Measurements from ENCODE around the gene INPP4B. TPM values are rescaled to one million over a fixed set of nuclear protein-coding genes. Genes with fewer than 3 reads are reported as not detected.

Gene INPP4B
- total RNA-seq, 2 donors from 2014 or later = 8.2 to 16.6 TPM

- intact Hi-C loops (cut with DNase I) = no loop called here
- no peaks in the 10 kb centered on the region for H3K36me3 ChIP-seq (replicated peaks in 1 of 2; ENCODE audit: insufficient read depth in 1 of 2, low read depth in 2 of 2)
- H3K9me3 ChIP-seq = no peaks in the 10 kb centered on the region
- ATAC-seq (no peak), DNase-seq (no peak)
- H3K27ac ChIP-seq = no peak overlapping the region
- H3K27me3 ChIP-seq = no peaks in the 10 kb centered on the region
- peaks cover 16% of the 10 kb centered on the region for H3K4me1 ChIP-seq
- H3K4me3 ChIP-seq = no peak overlapping the region
- 93 to 95% methylated on average over 2 of the region's 2 CpGs for WGBS, 2 donors
- no peak for TF ChIP-seq POLR2A (IDR thresholded peaks at IDR 0.05)
- TF ChIP-seq, protein P1, sequence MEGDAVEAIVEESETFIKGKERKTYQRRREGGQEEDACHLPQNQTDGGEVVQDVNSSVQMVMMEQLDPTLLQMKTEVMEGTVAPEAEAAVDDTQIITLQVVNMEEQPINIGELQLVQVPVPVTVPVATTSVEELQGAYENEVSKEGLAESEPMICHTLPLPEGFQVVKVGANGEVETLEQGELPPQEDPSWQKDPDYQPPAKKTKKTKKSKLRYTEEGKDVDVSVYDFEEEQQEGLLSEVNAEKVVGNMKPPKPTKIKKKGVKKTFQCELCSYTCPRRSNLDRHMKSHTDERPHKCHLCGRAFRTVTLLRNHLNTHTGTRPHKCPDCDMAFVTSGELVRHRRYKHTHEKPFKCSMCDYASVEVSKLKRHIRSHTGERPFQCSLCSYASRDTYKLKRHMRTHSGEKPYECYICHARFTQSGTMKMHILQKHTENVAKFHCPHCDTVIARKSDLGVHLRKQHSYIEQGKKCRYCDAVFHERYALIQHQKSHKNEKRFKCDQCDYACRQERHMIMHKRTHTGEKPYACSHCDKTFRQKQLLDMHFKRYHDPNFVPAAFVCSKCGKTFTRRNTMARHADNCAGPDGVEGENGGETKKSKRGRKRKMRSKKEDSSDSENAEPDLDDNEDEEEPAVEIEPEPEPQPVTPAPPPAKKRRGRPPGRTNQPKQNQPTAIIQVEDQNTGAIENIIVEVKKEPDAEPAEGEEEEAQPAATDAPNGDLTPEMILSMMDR (IDR thresholded peaks at IDR 0.05) = no peak
Observed at GRCh38 chr4:142316913-142317312, 529.2 kb downstream of the INPP4B start.

GRCh38 chr4:142316025-142316424 lies 530.1 kb downstream of the INPP4B start:
- WGBS, 2 donors = 69 to 84% methylated on average over 2 of the region's 2 CpGs
- H3K36me3 ChIP-seq (replicated peaks in 1 of 2; ENCODE audit: insufficient read depth in 1 of 2, low read depth in 2 of 2) = no peaks in the 10 kb centered on the region
- intact Hi-C loops (cut with DNase I) = no loop called here
- H3K9me3 ChIP-seq = no peaks in the 10 kb centered on the region
- no peak for TF ChIP-seq POLR2A (IDR thresholded peaks at IDR 0.05)
- TF ChIP-seq, protein P1 (IDR thresholded peaks at IDR 0.05) = no peak
- DNase-seq (no peak), ATAC-seq (no peak)
- no peaks in the 10 kb centered on the region for H3K27me3 ChIP-seq
- peaks cover 16% of the 10 kb centered on the region for H3K4me1 ChIP-seq
- H3K4me3 ChIP-seq = no peak overlapping the region
- peak overlapping the region in 1 of 4 donors; percentile 11 for H3K27ac ChIP-seq

DNA sequence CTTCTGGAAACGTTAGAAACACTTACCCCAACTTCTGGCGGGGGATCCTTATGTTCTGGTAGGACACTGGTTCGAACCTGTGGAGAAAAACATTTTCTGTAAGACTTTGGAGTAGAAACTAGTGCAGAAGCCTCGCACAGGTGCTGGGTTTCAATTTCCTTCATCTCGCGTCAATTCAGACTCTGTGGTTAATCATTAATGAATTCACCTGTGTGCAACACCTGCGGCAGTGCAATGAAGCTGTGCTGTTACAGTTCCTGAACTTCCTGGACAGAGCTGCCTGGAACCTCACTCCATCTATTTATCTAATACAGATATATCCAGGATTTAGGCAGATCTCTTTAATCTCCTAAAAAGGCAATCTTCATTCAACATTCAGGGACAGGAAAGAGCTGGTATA lies 531.4 kb downstream of the INPP4B start:
- DNase-seq = peak; percentile 63 to 82 (median 74)
- intact Hi-C loops (cut with DNase I) = no loop called here
- H3K4me3 ChIP-seq = no peak overlapping the region
- peaks cover 16% of the 10 kb centered on the region for H3K4me1 ChIP-seq
- H3K36me3 ChIP-seq (replicated peaks in 1 of 2; ENCODE audit: insufficient read depth in 1 of 2, low read depth in 2 of 2) = no peaks in the 10 kb centered on the region
- peak overlapping the region; percentile 8 to 54 (median 34) for H3K27ac ChIP-seq
- TF ChIP-seq, protein P1 (IDR thresholded peaks at IDR 0.05) = no peak
- TF ChIP-seq POLR2A (IDR thresholded peaks at IDR 0.05) = no peak
- peak; percentile 95 for ATAC-seq
- no peaks in the 10 kb centered on the region for H3K27me3 ChIP-seq
- no peaks in the 10 kb centered on the region for H3K9me3 ChIP-seq
- 21 to 25% methylated on average over 7 of the region's 7 CpGs for WGBS, 2 donors

DNA sequence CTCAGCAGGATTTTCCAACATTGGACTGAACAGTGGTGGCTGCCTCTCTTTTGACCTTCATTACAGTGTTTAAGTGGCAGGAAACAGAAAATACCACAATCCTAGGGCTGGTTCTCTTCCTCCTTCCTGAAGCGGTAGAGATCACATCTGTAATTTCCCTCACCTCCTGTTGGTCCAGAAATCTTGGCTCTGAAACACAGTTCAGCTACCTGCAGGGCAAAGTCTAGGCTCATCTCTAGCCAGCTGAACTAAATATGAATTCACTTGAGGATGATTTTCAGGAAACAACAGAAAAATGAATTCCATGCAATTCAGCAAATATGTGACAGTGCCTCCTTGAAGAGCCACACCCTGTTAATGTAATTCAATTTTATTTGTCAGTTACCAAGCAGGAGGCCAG lies 531.9 kb downstream of the INPP4B start:
- Histone ChIP-seq H3K36me3 (replicated peaks in 1 of 2; ENCODE audit: insufficient read depth in 1 of 2, low read depth in 2 of 2) (no peaks in the 10 kb centered on the region), H3K4me1 (peaks cover 16% of the 10 kb centered on the region), H3K4me3 (no peak overlapping the region), H3K27me3 (no peaks in the 10 kb centered on the region), H3K27ac (peak overlapping the region; percentile 8 to 54 (median 34)), H3K9me3 (no peaks in the 10 kb centered on the region)
- ATAC-seq (peak; percentile 49), DNase-seq (peak in 2 of 4 donors; percentile 8 to 10)
- WGBS, 2 donors = 0 to 5% methylated on average over 1 of the region's 1 CpG
- no peak for TF ChIP-seq POLR2A (IDR thresholded peaks at IDR 0.05)
- TF ChIP-seq, protein P1 (IDR thresholded peaks at IDR 0.05) = no peak
- intact Hi-C loops (cut with DNase I) = no loop called here

GRCh38 chr4:142312391-142312790 lies 533.7 kb downstream of the INPP4B start:
- no peak for DNase-seq
- Histone ChIP-seq H3K9me3 (no peaks in the 10 kb centered on the region), H3K27me3 (no peaks in the 10 kb centered on the region), H3K36me3 (replicated peaks in 1 of 2; ENCODE audit: insufficient read depth in 1 of 2, low read depth in 2 of 2) (no peaks in the 10 kb centered on the region), H3K27ac (no peak overlapping the region), H3K4me3 (no peak overlapping the region), H3K4me1 (peaks cover 16% of the 10 kb centered on the region)
- no peak for ATAC-seq
- no peak for TF ChIP-seq POLR2A (IDR thresholded peaks at IDR 0.05)
- TF ChIP-seq, protein P1 (IDR thresholded peaks at IDR 0.05) = no peak
- intact Hi-C loops (cut with DNase I) = no loop called here
- WGBS, 2 donors = 87 to 88% methylated on average over 3 of the region's 3 CpGs

Measured in body of pancreas (tissue), 4 donors.